Gastrocnemius medialis (tissue), 4 donors: ENCODE measurements around the gene PPP1R12B.
"Not testable (repeated sequence)": the region's sequence is repeated elsewhere in the genome, so short reads cannot be mapped to it uniquely, and the experiment has no call there.

Experiments
- CTCF ChIP-seq, 5 experiments: fragments of 450-650 bp in 3 of 5; fragments of 200-600 bp in 2 of 5; sonication (generic) in 2 of 5; IDR thresholded peaks in 4 of 5; conservative IDR thresholded peaks in 1 of 5; 1 replicate in 4 of 5; 2 replicates in 1 of 5; pipeline ENCODE4 v1.5.1; 2016 to 2019; ENCODE audit warnings: antibody characterized with exemption in 5 of 5, mild to moderate bottlenecking in 3 of 5, moderate library complexity in 3 of 5
- POLR2A ChIP-seq, 2 donors: fragments of 450-650 bp; IDR thresholded peaks; one replicate each; pipeline ENCODE4 v1.6.1; 2017; ENCODE audit warnings: antibody characterized with exemption in 2 of 2, mild to moderate bottlenecking in 2 of 2, moderate library complexity in 2 of 2

- TF ChIP-seq POLR2A (IDR thresholded peaks at IDR 0.05); CTCF (IDR thresholded peaks at IDR 0.05 in 4 of 5, conservative IDR thresholded peaks at IDR 0.05 in 1 of 5): not testable (repeated sequence)
Observed at GRCh38 chr1:202466339-202466738, 117.8 kb downstream of the PPP1R12B start.
